TTC549 (cell line): ENCODE results near the gene SLC44A2.

Experiments used
- FAIRE-seq: peaks from 2 replicates; lab custom pipeline; 2012; peaks lifted over from hg19 to GRCh38; lab: Jason Lieb, UNC

Gene SLC44A2

GRCh38 chr19:10625003-10625761 lies at the start of gene SLC44A2:
TSS of gene SLC44A2 (plus strand) at chr19:10625553. CDS start at chr19:10625634, 81 bp downstream.
- no peak for FAIRE-seq

GRCh38 chr19:10577951-10578350 lies 47.4 kb upstream of the SLC44A2 start:
- FAIRE-seq = no peak

GRCh38 chr19:10580979-10581631 lies 44.2 kb upstream of the SLC44A2 start:
- peak; percentile 58 for FAIRE-seq

GRCh38 chr19:10582091-10582490 lies 43.3 kb upstream of the SLC44A2 start:
- FAIRE-seq = no peak

GRCh38 chr19:10583036-10583776 lies 42.1 kb upstream of the SLC44A2 start:
- no peak for FAIRE-seq

- FAIRE-seq = no peak
Measured at GRCh38 chr19:10586396-10586795, 39.0 kb upstream of the SLC44A2 start.

GRCh38 chr19:10587022-10587838 lies 38.1 kb upstream of the SLC44A2 start, which contains the start of gene AP1M2:
TSS of gene AP1M2 (minus strand) at chr19:10587312. CDS start at chr19:10587231, 81 bp downstream.
- FAIRE-seq = no peak

- no peak for FAIRE-seq
Measured at GRCh38 chr19:10587839-10588150, 37.6 kb upstream of the SLC44A2 start.

- FAIRE-seq = no peak
Measured at GRCh38 chr19:10593148-10593547, 32.2 kb upstream of the SLC44A2 start.

GRCh38 chr19:10593820-10594637 lies 31.3 kb upstream of the SLC44A2 start:
- no peak for FAIRE-seq

GRCh38 chr19:10600149-10600548 lies 25.2 kb upstream of the SLC44A2 start:
- no peak for FAIRE-seq

- FAIRE-seq = no peak
Measured at GRCh38 chr19:10601999-10602329, 23.4 kb upstream of the SLC44A2 start.

- FAIRE-seq = no peak
Measured at GRCh38 chr19:10602330-10603083, 22.8 kb upstream of the SLC44A2 start.

GRCh38 chr19:10603084-10603872 lies 22.1 kb upstream of the SLC44A2 start:
- no peak for FAIRE-seq

- FAIRE-seq = no peak
Measured at GRCh38 chr19:10603873-10604459, 21.4 kb upstream of the SLC44A2 start.

GRCh38 chr19:10604460-10604980 lies 20.8 kb upstream of the SLC44A2 start:
- FAIRE-seq = no peak

- no peak for FAIRE-seq
Measured at GRCh38 chr19:10611907-10612306, 13.4 kb upstream of the SLC44A2 start.

GRCh38 chr19:10612499-10613119 lies 12.7 kb upstream of the SLC44A2 start:
- FAIRE-seq = no peak
